ENCODE results near the gene SOX6.

DNA sequence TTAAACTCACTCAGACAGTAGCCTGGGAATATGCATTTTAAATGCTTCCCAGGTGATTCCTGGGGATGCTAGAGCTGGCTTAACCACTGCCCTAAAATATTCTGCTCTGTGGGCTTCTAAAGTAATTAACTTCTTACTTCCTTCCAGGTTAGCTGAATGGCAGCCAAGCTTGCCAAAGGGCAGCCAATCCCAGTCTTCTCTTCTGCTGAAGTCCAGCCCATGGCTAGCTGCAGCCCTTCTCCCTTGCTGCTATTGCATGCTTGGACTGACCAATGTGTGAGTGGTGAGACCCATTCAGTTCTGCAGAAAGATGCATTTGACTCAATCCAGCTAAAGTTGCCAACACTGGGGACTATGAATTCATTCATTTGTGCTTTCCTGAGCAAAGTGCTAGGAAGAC is 411.9 kb downstream of the SOX6 start:
- TF ChIP-seq, protein P1, sequence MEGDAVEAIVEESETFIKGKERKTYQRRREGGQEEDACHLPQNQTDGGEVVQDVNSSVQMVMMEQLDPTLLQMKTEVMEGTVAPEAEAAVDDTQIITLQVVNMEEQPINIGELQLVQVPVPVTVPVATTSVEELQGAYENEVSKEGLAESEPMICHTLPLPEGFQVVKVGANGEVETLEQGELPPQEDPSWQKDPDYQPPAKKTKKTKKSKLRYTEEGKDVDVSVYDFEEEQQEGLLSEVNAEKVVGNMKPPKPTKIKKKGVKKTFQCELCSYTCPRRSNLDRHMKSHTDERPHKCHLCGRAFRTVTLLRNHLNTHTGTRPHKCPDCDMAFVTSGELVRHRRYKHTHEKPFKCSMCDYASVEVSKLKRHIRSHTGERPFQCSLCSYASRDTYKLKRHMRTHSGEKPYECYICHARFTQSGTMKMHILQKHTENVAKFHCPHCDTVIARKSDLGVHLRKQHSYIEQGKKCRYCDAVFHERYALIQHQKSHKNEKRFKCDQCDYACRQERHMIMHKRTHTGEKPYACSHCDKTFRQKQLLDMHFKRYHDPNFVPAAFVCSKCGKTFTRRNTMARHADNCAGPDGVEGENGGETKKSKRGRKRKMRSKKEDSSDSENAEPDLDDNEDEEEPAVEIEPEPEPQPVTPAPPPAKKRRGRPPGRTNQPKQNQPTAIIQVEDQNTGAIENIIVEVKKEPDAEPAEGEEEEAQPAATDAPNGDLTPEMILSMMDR (conservative IDR thresholded peaks at IDR 0.05): no peak
- TF ChIP-seq EZH2 (IDR thresholded peaks at IDR 0.05; ENCODE audit: low read depth): no peak
